Measurements from ENCODE around the gene DOCK4. TPM values are rescaled to one million over a fixed set of nuclear protein-coding genes. Genes with fewer than 3 reads are reported as not detected.

Gene DOCK4
- total RNA-seq, 1 donor from 2014 or later: 6.5 TPM

DNA sequence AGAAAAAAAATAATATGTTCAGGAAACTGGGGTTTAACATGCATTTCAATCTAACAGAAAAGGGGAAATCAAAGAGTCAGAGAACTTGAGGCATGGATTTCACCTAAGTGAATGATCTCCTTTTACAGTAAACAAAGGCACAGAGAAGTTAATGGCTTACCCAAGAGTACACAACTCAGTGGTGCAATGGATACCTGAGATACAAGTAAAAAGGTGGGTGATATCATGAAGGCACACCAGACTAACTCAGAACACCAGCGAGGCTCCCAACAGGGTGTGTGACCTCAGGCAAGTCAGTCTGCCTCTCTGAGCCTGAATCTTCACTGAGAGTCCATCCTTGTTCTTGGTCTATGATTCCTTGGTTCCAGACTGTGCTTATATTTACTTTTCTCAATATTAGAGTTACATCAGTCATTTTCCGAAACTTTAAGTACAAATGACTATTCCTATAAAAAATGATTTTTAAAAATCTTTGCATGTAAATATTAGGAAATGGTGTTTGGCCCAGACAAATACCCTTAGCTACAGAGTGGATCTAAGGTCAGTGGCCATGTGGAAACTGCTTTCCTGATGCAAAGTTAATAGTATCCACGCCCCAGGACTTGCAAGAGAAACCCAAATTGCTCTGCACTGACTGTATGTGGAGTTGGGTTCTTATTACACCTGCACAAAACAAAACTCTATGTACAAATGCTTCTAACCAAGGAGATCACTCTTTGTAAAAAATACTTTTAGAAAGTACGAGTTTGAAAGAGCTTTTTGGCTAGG is 361.1 kb downstream of the DOCK4 start:
- ATAC-seq: no peak

DNA sequence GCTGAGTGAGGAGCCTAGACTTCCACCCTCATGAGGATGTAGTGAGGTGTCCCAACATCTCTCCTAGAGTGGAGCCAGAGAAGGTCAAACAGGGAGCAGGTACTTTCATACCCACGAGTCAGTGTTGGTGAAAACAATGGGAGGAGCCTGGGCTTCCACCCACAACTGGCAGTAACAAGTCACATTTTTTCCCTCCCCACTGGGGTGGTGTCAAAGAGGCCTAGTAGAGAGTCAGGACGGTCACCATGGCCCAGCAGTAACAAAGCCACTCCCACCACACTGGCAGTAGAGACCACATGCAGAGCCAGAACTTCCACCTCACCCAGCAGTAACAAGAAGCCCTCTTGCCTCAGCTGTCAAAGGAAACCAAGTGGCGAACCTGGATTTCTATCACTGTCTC is 363.7 kb downstream of the DOCK4 start:
- no peak for ATAC-seq

DNA sequence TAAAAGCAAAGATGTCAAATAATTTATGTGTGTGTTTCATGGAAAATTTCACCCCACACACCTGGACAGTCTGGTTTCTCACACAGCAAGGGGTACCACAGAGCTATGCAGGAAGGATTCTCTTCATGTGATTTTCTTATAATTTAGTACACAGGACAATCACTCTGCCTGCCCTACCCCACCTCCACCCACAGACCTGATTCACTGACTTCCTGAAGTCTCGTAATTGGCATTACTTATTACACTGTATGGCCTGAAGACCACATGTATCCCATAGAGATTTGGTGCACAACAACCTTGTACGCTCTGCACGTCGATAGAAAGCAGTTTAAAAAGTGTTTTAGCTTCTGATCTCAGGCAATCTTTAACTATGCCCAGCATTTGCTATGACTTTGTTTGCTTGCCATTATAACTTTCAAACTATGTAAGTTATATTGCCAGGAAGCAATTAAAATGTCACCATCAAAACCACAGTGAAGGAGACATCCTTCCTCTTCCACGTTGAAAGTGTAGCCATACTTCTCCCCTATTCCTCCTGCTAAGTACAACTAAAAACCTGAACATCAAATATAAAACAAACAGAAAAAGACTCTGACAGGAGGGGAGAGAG is 364.5 kb downstream of the DOCK4 start:
- ATAC-seq: no peak

DNA sequence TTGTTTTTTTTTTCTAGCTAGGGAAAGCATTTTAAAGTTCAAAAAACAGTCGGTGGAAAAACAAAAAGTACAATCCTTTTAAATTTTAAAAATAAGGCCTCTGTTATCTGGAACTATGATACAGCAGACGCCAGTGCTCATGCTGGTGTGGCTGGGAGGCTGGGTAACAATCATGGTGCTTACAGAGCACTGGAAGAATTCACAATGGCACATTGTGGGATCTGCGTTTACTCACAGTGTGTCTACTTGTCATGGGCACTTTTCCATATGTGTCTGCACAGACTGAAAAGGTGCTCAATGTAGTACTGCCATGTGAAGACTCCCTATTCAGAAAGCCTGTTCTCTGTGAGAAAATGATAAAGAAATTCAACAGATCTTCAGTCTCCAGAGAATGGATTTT is 365.7 kb downstream of the DOCK4 start:
- no peak for ATAC-seq

DNA sequence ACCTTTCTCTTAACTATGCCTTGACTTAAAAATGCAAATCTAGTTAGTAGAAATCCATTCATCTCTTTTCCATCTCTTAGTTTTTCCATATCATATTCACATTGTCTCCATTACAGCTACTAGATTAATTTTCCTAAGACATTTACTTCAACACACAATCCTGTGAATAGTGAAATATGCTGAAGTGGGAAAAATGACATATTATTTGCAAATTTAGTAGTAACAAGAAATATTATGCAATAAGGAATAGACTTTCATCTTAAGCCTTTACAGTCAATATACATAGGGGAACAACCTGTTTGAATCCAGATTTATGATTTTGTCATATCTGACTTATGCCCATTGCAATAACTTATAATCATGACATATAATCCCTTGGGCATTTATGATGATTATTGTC is 366.9 kb downstream of the DOCK4 start:
- no peak for ATAC-seq

DNA sequence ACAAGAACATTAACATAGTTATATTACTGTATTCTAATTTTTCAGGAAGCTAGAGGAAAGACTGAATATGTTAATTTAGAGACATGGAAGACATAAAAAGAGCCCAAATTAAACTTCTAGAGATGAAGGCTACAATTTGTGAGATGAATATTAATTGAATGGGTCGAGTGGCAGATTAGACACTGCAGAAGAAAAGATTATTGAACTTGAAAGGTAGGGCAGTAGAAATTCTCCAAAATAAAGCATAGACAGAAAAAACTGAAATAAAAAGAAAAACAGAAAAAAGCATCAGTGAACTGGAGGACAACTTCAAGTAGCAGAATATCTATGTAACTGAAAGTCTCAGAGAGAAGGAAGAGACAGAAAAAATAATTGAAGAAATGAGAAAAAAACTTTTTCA is 369.6 kb downstream of the DOCK4 start:
- ATAC-seq: no peak

DNA sequence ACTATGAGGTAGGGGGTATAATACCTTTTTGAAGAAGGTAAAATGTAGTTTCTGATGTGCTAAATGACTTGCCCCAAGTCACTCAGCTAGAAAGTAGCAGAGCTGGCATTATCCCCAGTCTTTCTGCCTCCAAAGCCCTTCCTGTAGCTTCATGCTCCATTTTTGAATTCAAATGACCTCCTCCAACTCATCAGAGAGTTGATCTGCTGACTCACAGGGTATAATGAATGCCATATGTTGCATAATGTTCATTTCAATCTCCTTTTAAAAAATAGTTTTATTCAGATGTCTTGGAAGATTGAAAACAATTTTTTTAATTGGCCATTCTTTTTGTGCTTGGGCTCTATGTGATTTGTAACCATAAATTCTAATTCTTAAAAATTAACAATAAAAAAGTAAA is 371.1 kb downstream of the DOCK4 start:
- ATAC-seq: peak; percentile 81

DNA sequence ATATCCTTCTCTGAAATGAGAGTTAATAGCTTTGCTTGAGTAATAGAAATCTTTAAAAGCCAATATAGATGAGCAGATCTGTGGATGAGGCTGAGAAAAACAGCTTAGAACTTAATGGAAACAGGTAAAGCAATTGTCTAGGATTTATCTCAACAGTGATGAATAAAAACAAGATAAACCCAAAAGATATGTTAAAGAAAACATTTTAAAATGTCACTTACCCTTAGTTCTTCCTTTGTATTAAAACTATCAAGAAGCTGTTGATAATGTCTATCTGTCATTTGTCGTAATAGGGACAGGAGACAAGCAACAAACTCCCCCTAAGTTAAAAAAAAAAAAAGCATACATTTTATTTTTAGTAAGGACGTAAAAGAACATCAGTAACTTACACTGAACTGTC is 371.8 kb downstream of the DOCK4 start:
- ATAC-seq: no peak

DNA sequence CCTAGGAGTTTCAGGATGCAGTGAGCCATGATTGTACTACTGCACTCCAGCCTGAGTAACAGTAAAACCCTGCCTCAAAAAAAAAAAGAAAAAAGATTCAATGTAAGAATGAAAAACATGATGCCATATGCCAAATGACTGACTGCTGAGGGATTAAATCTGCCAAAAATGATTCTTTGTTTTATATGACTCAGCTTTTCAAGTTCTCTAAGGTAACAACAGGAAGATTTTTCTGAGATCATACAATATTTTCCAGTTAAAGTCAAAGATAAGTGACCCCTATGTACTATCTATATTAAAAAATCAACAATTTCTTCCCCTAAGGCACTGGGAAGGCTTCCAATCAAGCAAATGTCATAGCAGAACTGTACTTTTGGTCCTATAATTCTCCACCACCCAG is 372.7 kb downstream of the DOCK4 start:
- ATAC-seq: peak; percentile 45

DNA sequence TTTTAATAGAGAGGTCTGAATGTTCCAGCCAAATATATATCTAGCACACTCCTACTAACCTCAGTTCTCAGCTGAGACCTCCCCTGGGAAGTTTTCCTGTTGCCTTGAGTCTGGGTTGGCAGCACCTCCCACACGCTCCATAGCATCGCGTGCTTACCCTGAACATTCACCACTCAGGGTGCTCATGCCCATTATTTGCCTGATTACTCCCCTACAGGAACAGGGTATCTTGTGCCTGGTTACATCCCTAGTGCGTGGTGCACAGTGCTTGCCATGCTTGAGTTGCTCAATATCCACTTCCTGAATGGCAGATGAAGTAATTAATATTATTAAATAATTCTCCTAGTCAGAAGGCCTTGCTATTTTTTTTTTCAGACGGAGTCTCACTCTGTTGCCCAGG is 374.0 kb downstream of the DOCK4 start:
- no peak for ATAC-seq

DNA sequence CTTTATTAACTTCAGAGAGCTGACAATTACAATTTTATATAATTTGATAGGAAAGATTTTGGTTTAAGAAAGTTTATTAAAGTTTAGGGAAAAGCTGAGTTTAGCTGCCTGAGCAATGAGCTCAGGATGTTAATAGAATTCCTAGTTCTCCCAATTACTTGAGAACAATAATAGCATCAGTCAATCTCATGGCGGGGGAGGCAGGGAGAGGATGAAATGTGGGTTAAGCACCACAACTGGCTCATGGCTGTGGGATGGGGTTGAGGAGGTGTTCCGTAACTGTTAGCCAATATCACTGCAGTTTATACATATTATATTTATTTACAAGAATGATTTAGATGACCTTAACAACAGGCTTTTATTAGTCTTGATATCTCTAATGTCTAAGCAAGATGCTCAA is 377.0 kb downstream of the DOCK4 start:
- ATAC-seq: no peak

DNA sequence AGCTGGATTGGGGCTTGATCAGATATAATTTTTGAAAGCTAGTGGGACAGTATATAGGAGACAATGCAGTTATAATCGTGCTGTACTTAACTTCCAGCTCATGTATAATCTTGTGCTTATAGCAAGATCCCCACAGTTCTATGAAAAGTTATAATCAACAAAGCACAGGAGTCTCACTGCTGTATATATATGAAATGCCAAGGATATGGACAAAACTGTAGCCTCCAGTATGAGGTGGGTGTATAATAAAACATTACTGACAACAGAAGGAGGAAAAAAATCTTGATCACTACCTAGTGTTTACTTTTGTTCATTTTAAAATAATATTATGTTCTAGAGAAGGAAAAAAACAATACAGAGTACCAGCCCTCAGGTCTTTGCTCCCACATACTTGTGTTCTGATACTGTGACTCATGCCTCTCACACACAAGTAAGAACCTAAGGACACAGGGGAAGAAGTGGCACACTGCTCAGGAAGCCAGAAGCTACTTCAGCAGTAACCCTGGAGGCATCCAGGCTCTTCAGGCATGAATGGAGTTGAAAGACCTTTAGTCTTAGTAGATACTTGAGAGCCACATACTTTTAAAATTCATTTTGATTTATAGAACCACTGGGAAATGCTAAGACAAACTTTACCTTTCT is 378.2 kb downstream of the DOCK4 start:
- ATAC-seq: peak; percentile 91

DNA sequence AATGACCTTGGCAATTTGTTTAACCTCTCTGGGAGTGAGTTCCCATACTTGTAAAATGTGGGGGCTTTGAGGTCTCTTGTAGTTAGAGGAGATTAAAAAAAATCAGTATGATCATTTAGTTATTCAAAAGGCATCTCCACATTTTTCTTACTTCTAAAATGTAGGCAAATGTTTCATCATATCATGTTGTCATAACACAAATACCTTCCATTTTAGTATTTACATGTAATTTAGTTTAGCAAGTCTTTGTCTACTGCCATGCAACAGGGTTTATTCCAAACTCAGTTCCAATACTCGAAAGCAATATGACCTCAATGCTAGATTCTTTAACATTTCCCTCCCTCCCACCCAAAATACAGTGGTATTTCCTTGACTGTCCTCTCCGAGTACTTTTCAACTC is 381.2 kb downstream of the DOCK4 start:
- no peak for ATAC-seq

DNA sequence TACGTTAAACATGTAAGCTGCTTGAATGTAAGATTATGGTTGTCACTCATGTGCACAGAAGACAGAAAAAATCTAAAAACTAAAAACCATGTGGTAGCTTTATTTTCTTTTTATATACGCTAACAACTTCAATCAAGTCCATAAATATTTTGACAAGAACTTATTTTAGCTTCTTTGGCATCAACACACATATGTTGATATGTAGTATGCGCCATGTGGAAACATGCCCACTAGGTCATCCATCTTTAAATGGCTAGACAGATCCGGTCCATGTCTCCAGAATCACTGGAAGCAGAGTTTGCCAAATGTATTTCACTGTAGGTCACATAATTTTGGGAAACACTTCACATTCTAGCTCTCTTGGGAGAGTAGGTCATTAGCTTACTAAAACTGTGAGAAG is 382.4 kb downstream of the DOCK4 start:
- no peak for ATAC-seq

DNA sequence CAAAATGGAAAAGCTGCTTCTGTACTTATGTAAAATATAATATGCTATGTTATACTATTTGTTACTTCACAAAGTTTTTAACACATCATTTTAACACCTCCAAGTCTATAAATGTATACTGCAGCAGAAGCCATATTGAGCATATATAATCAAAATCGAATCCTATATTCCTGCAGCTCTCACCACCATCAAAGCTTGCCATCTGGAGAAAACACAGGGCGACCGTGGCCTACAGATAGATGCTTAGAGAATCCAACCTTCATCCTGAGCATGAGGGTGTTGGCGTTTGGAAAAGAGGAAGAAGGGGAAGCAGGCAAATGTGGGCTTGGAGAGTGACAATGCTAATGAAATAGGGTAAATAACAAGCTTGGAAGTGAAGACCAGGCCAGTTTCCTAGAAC is 385.2 kb downstream of the DOCK4 start:
- no peak for ATAC-seq

DNA sequence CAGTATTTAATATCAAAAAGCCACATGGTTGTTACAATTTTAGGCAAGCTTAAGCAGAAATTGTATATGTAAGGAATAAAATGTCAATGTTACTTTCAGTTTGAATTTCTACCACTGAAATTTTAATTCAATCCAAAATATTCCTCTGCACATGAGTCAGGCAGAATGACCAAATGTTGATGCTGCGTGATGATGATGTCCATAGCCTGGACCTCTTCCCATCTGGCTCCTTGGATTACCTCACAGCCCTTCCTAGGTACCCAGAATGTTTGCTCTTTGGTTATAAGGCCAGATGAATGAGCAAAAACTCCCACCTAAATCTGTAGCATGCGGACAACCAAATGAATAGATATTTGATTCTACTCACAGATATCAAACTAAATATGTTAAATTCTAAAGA is 385.6 kb downstream of the DOCK4 start:
- no peak for ATAC-seq

DNA sequence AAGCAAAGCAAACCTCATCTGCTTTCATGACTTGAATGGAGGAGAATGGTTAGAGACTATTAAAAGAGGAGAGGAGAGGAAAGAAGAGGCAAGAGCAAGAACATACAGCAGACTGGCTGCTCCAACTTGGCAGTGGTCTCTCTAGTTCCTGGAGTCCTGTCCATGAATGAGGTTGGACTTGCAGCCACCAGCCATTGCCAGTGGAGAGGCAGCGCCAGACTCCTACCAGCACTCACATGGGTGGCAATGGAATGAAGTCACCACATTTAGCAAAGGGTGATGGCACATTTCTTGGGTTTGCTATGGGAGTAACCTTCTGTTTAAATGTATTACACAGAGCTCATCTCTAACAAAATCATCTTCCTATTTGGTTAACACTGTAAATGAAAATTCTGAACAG is 386.1 kb downstream of the DOCK4 start:
- no peak for ATAC-seq

DNA sequence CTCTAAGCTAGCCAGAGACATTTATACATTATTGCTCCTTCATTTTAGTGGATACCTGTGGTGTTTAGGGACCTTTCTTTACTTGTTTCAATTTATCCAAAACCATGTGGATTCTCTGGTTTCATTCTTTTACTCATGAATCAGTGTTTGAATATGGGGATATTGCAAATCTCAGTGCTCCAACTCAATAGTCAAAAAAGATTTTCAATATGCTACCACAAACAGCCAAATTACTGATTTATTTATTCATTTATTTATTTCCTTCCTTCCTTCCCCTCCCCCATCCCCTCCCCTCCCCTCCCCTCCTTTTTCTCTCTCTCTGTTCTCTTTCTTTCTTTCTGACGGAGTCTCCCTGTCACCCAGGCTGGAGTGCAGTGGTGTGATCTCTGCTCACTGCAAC is 390.8 kb downstream of the DOCK4 start:
- ATAC-seq: no peak

DNA sequence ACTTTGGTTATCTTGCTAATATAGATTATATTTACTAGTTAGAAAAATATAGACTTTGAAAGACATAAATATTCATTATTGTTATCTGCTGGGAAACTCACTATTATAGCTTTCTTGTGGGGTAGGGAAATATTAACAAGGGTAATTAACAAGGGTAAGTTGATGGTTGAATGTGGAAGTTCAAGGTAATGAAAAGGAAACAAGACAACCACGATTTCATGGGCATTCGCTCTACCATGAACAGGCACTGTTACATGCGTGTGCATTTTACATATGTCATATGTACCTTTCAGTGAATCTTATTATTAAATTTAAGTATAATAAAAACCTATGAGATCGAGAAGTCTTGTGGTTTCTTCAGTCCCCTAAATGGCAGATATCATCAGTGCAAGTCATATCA is 392.9 kb downstream of the DOCK4 start:
- no peak for ATAC-seq

DNA sequence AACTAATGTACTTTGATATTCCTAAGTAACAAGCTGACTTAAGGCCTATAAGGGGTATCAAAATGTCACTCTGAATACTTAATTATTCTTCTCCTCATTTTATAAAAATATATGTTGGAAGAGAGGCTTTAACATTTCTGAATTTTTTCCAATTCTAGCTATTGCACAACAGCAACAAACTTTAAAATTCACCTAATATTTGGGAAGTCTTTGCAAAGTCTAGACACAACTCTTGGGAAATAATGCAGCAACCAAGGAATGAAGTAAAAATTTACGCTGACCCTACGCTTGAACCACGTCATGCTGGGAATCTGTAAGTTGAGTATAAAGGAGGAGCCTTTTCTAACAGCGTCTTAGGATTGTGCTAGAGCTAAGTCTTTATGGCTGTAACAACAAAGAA is 400.0 kb downstream of the DOCK4 start:
- no peak for ATAC-seq

DNA sequence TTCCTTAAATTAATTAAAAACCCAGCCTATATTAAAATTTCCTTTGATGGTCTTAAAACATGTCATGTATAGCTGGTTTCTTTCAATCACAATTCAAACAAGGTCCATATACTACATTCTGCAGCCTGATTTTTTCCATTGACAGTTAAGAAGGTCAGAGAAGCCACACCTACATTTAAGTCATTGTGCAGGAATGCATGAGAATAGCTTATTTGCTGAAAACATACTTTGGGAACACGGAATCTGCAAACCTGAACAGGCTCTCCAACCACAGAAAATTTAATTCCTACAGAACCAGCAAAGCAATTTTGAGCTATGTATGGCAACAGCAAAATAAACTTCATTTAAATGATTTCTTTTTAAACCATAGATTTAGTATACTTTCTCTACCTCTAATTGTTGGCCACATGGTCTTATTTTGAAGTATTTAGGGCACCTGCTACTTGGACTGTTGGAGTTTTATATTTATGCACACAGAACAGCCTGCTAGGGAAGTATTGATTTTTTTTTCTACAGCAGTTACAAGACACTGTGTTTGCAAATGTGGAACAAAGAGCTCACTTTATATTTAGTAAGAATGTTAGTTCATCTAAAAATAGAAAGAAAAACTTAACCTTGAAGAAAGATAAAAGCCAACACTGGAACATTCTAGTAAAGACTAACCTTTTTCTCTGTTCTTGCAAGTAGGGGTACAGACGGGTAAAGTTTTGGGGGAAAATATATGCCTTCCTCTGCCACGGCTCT is 403.0 kb downstream of the DOCK4 start:
- ATAC-seq: no peak

DNA sequence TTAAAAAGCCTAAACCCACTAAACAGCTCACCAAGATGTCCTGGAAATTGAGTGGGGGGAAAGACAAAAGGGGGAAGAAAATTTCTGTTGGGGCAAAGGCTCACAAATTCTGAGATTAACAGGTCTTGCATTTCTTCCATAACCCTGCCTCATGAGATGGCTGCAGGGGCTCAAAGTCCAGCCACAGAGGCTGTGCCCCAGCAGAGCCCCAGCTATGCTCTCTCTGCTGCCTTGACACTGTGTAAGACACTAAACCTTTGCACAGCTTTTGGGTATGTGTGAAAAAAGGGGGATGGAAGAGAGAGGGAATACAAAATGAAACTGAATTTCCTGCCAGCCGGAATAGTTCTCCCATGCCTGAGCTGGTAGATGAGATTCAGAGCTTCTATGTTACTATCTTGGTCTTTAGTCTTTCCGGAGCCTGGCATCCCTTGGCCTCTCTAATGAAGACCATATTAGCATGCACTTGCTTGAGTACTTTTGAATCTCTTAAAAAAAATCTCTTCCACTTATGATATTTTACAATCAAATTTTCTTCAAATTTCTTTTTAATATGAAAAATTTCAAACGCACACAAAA is 403.9 kb downstream of the DOCK4 start:
- no peak for ATAC-seq

DNA sequence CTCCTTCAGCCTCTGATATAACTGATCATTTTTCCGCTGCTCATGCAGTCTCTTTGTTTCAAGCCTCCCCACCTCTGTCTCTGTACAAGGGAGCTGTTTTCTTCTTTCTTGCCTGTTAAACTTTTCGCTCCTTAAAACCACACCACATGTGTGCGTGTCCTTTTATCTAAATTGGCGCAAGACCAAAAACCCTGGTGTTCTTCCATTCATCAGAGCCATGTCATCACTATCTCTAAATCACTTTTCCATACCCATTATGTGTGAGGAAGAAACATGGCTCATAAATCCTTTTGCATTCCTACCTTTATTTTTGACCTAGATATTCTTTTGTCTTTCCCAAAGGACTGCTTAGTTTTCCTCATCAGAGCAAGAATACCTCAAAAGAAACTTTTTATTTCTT is 404.9 kb downstream of the DOCK4 start:
- ATAC-seq: no peak
